HCEC 1CT (cell line): ENCODE results near the gene SLC25A10.

Experiments
- DNase-seq: peaks from one replicate; pipeline ENCODE4 v3.0.0-alpha.2; 2017

The SLC25A10 gene

GRCh38 chr17:81706757-81707624 lies 5.1 kb upstream of the SLC25A10 start:
- no peak for DNase-seq

- no peak for DNase-seq
These were observed 4.1 kb upstream of the SLC25A10 start for GRCh38 chr17:81707725-81708646.

- no peak for DNase-seq
These were observed 3.3 kb upstream of the SLC25A10 start for GRCh38 chr17:81708739-81709185.

- no peak for DNase-seq
These were observed 1.4 kb upstream of the SLC25A10 start for GRCh38 chr17:81710514-81711308.

GRCh38 chr17:81712468-81713003 lies 452 bp downstream of the SLC25A10 start:
- DNase-seq = peak; percentile 30

GRCh38 chr17:81713004-81713555 lies 996 bp downstream of the SLC25A10 start:
- DNase-seq = no peak

- no peak for DNase-seq
These were observed 1.7 kb downstream of the SLC25A10 start for GRCh38 chr17:81713556-81714411.

- DNase-seq = no peak
These were observed 2.5 kb downstream of the SLC25A10 start for GRCh38 chr17:81714412-81715106.

GRCh38 chr17:81715107-81715871 lies 3.2 kb downstream of the SLC25A10 start:
- DNase-seq = no peak

- DNase-seq = no peak
These were observed 4.0 kb downstream of the SLC25A10 start for GRCh38 chr17:81715872-81716673.

GRCh38 chr17:81716674-81716996 lies 4.6 kb downstream of the SLC25A10 start:
- DNase-seq = no peak

- DNase-seq = no peak
These were observed 5.1 kb downstream of the SLC25A10 start for GRCh38 chr17:81717049-81717765.

- no peak for DNase-seq
These were observed 5.6 kb downstream of the SLC25A10 start for GRCh38 chr17:81717766-81718089.

GRCh38 chr17:81719410-81720266 lies 7.6 kb downstream of the SLC25A10 start:
- no peak for DNase-seq

- DNase-seq = no peak
These were observed 8.4 kb downstream of the SLC25A10 start for GRCh38 chr17:81720267-81721071.
